ENCODE results near the gene NRAP. TPM values are rescaled to one million over a fixed set of nuclear protein-coding genes. Genes with fewer than 3 reads are reported as not detected.

NRAP gene
- polyA plus RNA-seq, 1 donor from 2014 or later, result not detected

DNA sequence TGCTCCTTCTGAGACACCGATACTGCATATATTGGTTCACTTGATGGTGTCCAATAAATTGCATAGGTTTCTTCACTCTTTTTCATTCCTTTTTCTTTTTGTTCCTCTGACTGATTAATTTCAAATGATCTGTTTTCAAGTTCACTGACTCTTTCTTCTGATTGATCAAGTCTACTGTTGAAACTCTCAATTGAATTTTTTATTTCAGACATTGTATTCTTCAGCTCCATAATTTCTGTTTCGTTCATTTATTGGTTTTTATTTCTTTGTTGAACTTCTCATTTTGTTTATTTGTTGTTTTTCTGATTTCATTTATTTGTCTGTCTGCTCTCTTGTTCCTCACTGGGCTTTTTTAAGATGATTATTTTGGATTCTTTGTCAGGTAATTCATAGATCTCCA is 29.5 kb upstream of the NRAP start:
- H3K9me3 ChIP-seq (ENCODE audit: low read length), result peaks cover 6% of the 10 kb centered on the region
- no peaks in the 10 kb centered on the region for H4K20me1 ChIP-seq (ENCODE audit: insufficient read depth)
- no peaks in the 10 kb centered on the region for H3F3A ChIP-seq (ENCODE audit: insufficient read depth, low read length, poor library complexity, severe bottlenecking)
- no peak overlapping the region for H3K4me2 ChIP-seq (ENCODE audit: low read length)
- H3K9me2 ChIP-seq (ENCODE audit: insufficient read depth, low read length), result no peaks in the 10 kb centered on the region
- no peak overlapping the region for H3K9ac ChIP-seq (ENCODE audit: low read length)
- no peaks in the 10 kb centered on the region for H3K79me2 ChIP-seq (replicated peaks; ENCODE audit: insufficient read depth, low read length)
- H3K4me3 ChIP-seq (ENCODE audit: low read length), result no peak overlapping the region
- no peak overlapping the region for H3K27ac ChIP-seq (ENCODE audit: low read length)
- H3K36me3 ChIP-seq (ENCODE audit: insufficient read depth, low read length), result no peaks in the 10 kb centered on the region
- TF ChIP-seq, protein P1, sequence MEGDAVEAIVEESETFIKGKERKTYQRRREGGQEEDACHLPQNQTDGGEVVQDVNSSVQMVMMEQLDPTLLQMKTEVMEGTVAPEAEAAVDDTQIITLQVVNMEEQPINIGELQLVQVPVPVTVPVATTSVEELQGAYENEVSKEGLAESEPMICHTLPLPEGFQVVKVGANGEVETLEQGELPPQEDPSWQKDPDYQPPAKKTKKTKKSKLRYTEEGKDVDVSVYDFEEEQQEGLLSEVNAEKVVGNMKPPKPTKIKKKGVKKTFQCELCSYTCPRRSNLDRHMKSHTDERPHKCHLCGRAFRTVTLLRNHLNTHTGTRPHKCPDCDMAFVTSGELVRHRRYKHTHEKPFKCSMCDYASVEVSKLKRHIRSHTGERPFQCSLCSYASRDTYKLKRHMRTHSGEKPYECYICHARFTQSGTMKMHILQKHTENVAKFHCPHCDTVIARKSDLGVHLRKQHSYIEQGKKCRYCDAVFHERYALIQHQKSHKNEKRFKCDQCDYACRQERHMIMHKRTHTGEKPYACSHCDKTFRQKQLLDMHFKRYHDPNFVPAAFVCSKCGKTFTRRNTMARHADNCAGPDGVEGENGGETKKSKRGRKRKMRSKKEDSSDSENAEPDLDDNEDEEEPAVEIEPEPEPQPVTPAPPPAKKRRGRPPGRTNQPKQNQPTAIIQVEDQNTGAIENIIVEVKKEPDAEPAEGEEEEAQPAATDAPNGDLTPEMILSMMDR (IDR thresholded peaks at IDR 0.05; ENCODE audit: poor library complexity, severe bottlenecking), result no peak
- TF ChIP-seq TAF1 (IDR thresholded peaks at IDR 0.05; ENCODE audit: low read depth) (no peak), MXI1 (conservative IDR thresholded peaks at IDR 0.05; ENCODE audit: poor library complexity, severe bottlenecking) (no peak), RAD21 (conservative IDR thresholded peaks at IDR 0.05) (no peak), EP300 (conservative IDR thresholded peaks at IDR 0.05; ENCODE audit: poor library complexity, severe bottlenecking) (no peak), EZH2 (IDR thresholded peaks at IDR 0.05; ENCODE audit: borderline replicate concordance, insufficient read depth, low read length, poor library complexity, severe bottlenecking) (no peak), POLR2AphosphoS5 (IDR thresholded peaks at IDR 0.05) (no peak), SMC3 (conservative IDR thresholded peaks at IDR 0.05; ENCODE audit: poor library complexity) (no peak)
- TF ChIP-seq, protein P2, sequence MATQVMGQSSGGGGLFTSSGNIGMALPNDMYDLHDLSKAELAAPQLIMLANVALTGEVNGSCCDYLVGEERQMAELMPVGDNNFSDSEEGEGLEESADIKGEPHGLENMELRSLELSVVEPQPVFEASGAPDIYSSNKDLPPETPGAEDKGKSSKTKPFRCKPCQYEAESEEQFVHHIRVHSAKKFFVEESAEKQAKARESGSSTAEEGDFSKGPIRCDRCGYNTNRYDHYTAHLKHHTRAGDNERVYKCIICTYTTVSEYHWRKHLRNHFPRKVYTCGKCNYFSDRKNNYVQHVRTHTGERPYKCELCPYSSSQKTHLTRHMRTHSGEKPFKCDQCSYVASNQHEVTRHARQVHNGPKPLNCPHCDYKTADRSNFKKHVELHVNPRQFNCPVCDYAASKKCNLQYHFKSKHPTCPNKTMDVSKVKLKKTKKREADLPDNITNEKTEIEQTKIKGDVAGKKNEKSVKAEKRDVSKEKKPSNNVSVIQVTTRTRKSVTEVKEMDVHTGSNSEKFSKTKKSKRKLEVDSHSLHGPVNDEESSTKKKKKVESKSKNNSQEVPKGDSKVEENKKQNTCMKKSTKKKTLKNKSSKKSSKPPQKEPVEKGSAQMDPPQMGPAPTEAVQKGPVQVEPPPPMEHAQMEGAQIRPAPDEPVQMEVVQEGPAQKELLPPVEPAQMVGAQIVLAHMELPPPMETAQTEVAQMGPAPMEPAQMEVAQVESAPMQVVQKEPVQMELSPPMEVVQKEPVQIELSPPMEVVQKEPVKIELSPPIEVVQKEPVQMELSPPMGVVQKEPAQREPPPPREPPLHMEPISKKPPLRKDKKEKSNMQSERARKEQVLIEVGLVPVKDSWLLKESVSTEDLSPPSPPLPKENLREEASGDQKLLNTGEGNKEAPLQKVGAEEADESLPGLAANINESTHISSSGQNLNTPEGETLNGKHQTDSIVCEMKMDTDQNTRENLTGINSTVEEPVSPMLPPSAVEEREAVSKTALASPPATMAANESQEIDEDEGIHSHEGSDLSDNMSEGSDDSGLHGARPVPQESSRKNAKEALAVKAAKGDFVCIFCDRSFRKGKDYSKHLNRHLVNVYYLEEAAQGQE (IDR thresholded peaks at IDR 0.05; ENCODE audit: borderline replicate concordance), result no peak
- H2AFZ ChIP-seq (ENCODE audit: low read depth, low read length), result no peak overlapping the region
- H3K27me3 ChIP-seq (ENCODE audit: insufficient read depth, low read depth, low read length), result no peaks in the 10 kb centered on the region

DNA sequence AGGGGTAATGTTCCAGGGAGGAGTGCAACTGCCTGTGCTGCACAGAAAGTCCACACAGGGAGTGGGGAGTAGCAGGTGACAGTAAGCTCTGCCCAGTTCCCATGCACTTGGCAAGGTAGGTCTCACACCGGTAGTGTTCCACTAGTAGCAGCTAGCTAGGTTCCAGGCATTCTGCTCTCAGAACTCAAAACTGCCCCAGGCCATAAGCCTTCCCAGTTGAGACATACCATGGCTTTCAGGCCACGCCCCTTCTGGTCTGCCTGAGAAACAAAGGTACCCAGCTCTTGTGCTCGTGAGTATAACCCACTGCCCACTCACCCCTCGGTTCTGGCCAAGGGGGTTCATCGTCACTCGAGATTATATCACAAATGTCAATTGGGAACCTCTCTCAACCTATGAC is 28.4 kb upstream of the NRAP start:
- H4K20me1 ChIP-seq (ENCODE audit: insufficient read depth), result no peaks in the 10 kb centered on the region
- H3K4me2 ChIP-seq (ENCODE audit: low read length), result no peak overlapping the region
- H3K9me2 ChIP-seq (ENCODE audit: insufficient read depth, low read length), result no peaks in the 10 kb centered on the region
- no peaks in the 10 kb centered on the region for H3K36me3 ChIP-seq (ENCODE audit: insufficient read depth, low read length)
- H3F3A ChIP-seq (ENCODE audit: insufficient read depth, low read length, poor library complexity, severe bottlenecking), result no peaks in the 10 kb centered on the region
- no peak overlapping the region for H2AFZ ChIP-seq (ENCODE audit: low read depth, low read length)
- no peaks in the 10 kb centered on the region for H3K27me3 ChIP-seq (ENCODE audit: insufficient read depth, low read depth, low read length)
- H3K27ac ChIP-seq (ENCODE audit: low read length), result no peak overlapping the region
- no peak overlapping the region for H3K9ac ChIP-seq (ENCODE audit: low read length)
- H3K79me2 ChIP-seq (replicated peaks; ENCODE audit: insufficient read depth, low read length), result no peaks in the 10 kb centered on the region
- TF ChIP-seq SMC3 (conservative IDR thresholded peaks at IDR 0.05; ENCODE audit: poor library complexity) (no peak), MXI1 (conservative IDR thresholded peaks at IDR 0.05; ENCODE audit: poor library complexity, severe bottlenecking) (no peak), EZH2 (IDR thresholded peaks at IDR 0.05; ENCODE audit: borderline replicate concordance, insufficient read depth, low read length, poor library complexity, severe bottlenecking) (no peak), POLR2AphosphoS5 (IDR thresholded peaks at IDR 0.05) (no peak)
- TF ChIP-seq, protein P1 (IDR thresholded peaks at IDR 0.05; ENCODE audit: poor library complexity, severe bottlenecking), result no peak
- TF ChIP-seq, protein P2 (IDR thresholded peaks at IDR 0.05; ENCODE audit: borderline replicate concordance), result no peak
- no peak overlapping the region for H3K4me3 ChIP-seq (ENCODE audit: low read length)
- H3K9me3 ChIP-seq (ENCODE audit: low read length), result peaks cover 6% of the 10 kb centered on the region

All from neural cell (in vitro differentiated cells).